ENCODE data around the gene ERFL.

- TF ChIP-seq CTCF (conservative IDR thresholded peaks at IDR 0.05) (no peak), ZFX (IDR thresholded peaks at IDR 0.05) (no peak)
Observed at GRCh38 chr19:41959056-41960053, 31.1 kb upstream of the ERFL start, which contains the start of gene RABAC1.
